ENCODE results near the gene PPTC7.
"Not testable (repeated sequence)": the region's sequence is repeated elsewhere in the genome, so short reads cannot be mapped to it uniquely, and the experiment has no call there.

PPTC7 gene

GRCh38 chr12:110592078-110592477, 9.0 kb upstream of the PPTC7 start:
- no peak for ATAC-seq
- Mint-ChIP-seq H3K4me1 (peaks cover 20% of the 10 kb centered on the region), H3K27me3 (no peaks in the 10 kb centered on the region), H3K4me3 (no peak overlapping the region), H3K9me3 (no peaks in the 10 kb centered on the region), H3K27ac (no peak overlapping the region)
- DNase-seq = no peak

GRCh38 chr12:110591451-110592051, 8.4 kb upstream of the PPTC7 start:
- no peak for ATAC-seq
- DNase-seq = no peak
- Mint-ChIP-seq H3K27me3 (no peaks in the 10 kb centered on the region), H3K4me3 (no peak overlapping the region), H3K4me1 (peaks cover 20% of the 10 kb centered on the region), H3K9me3 (no peaks in the 10 kb centered on the region), H3K27ac (peak overlapping the region in 1 of 2 donors; percentile 88)

- Mint-ChIP-seq H3K9me3 (no peaks in the 10 kb centered on the region), H3K4me3 (peak overlapping the region in 1 of 2 donors; percentile 13), H3K27ac (peak overlapping the region; percentile 88 to 91), H3K4me1 (peaks cover 22% of the 10 kb centered on the region), H3K27me3 (no peaks in the 10 kb centered on the region)
- DNase-seq (no peak), ATAC-seq (peak; percentile 80)
These were observed 7.7 kb upstream of the PPTC7 start for GRCh38 chr12:110590806-110591326.

- Mint-ChIP-seq H3K4me1 (peaks cover 30% of the 10 kb centered on the region), H3K4me3 (peak overlapping the region in 1 of 2 donors; percentile 11), H3K27me3 (no peaks in the 10 kb centered on the region), H3K27ac (peak overlapping the region; percentile 88 to 91), H3K9me3 (no peaks in the 10 kb centered on the region)
- ATAC-seq = no peak
- no peak for DNase-seq
These were observed 6.9 kb upstream of the PPTC7 start for GRCh38 chr12:110590059-110590458.

GRCh38 chr12:110587102-110587501, 4.0 kb upstream of the PPTC7 start:
- H3K27ac Mint-ChIP-seq = peak overlapping the region in 1 of 2 donors; percentile 62
- DNase-seq, ATAC-seq, H3K4me3 Mint-ChIP-seq, H3K27me3 Mint-ChIP-seq, H3K9me3 Mint-ChIP-seq: not testable (repeated sequence)
- peaks cover 49% of the 10 kb centered on the region for H3K4me1 Mint-ChIP-seq

GRCh38 chr12:110585231-110585799, 2.2 kb upstream of the PPTC7 start:
- H3K4me3 Mint-ChIP-seq = peak overlapping the region; percentile 60 to 83
- no peaks in the 10 kb centered on the region for H3K9me3 Mint-ChIP-seq
- H3K4me1 Mint-ChIP-seq = peaks cover 46% of the 10 kb centered on the region
- ATAC-seq (no peak), DNase-seq (peak in 1 of 2 donors; percentile 41)
- H3K27me3 Mint-ChIP-seq = no peaks in the 10 kb centered on the region
- H3K27ac Mint-ChIP-seq = peak overlapping the region; percentile 21 to 97

GRCh38 chr12:110582276-110583136, 612 bp downstream of the PPTC7 start:
- peaks cover 69% of the 10 kb centered on the region for H3K4me1 Mint-ChIP-seq
- peak; percentile 65 to 82 for DNase-seq
- no peaks in the 10 kb centered on the region for H3K27me3 Mint-ChIP-seq
- no peaks in the 10 kb centered on the region for H3K9me3 Mint-ChIP-seq
- H3K27ac Mint-ChIP-seq = peak overlapping the region; percentile 92 to 95
- ATAC-seq = peak; percentile 47
- peak overlapping the region; percentile 93 to 95 for H3K4me3 Mint-ChIP-seq

- no peak for ATAC-seq
- no peaks in the 10 kb centered on the region for H3K27me3 Mint-ChIP-seq
- peak overlapping the region; percentile 93 to 95 for H3K4me3 Mint-ChIP-seq
- H3K9me3 Mint-ChIP-seq = no peaks in the 10 kb centered on the region
- peak overlapping the region; percentile 92 to 95 for H3K27ac Mint-ChIP-seq
- DNase-seq = no peak
- H3K4me1 Mint-ChIP-seq = peaks cover 74% of the 10 kb centered on the region
These were observed 1.2 kb downstream of the PPTC7 start for GRCh38 chr12:110581931-110582275.

- peak overlapping the region; percentile 61 to 93 for H3K4me3 Mint-ChIP-seq
- ATAC-seq = no peak
- no peaks in the 10 kb centered on the region for H3K9me3 Mint-ChIP-seq
- no peak for DNase-seq
- H3K27me3 Mint-ChIP-seq = no peaks in the 10 kb centered on the region
- peak overlapping the region; percentile 67 to 99 for H3K27ac Mint-ChIP-seq
- peaks cover 82% of the 10 kb centered on the region for H3K4me1 Mint-ChIP-seq
These were observed 3.4 kb downstream of the PPTC7 start for GRCh38 chr12:110579535-110580253.

- no peaks in the 10 kb centered on the region for H3K27me3 Mint-ChIP-seq
- DNase-seq (peak in 1 of 2 donors; percentile 42), ATAC-seq (peak; percentile 41)
These were observed 4.2 kb downstream of the PPTC7 start for GRCh38 chr12:110578694-110579534.

GRCh38 chr12:110577864-110578693, 5.0 kb downstream of the PPTC7 start:
- H3K9me3 Mint-ChIP-seq = no peaks in the 10 kb centered on the region
- peaks cover 79% of the 10 kb centered on the region for H3K4me1 Mint-ChIP-seq
- H3K27ac Mint-ChIP-seq = peak overlapping the region; percentile 98 to 99
- peak; percentile 60 to 66 for DNase-seq
- peak overlapping the region; percentile 61 to 93 for H3K4me3 Mint-ChIP-seq
- no peaks in the 10 kb centered on the region for H3K27me3 Mint-ChIP-seq
- ATAC-seq = peak; percentile 78

More at GRCh38 chr12:110578694-110579534, 4.2 kb downstream of the PPTC7 start:
- Mint-ChIP-seq H3K9me3 (no peaks in the 10 kb centered on the region), H3K4me1 (peaks cover 81% of the 10 kb centered on the region), H3K27ac (peak overlapping the region; percentile 98 to 99), H3K4me3 (peak overlapping the region; percentile 61 to 93)

- peaks cover 80% of the 10 kb centered on the region for H3K4me1 Mint-ChIP-seq
- no peaks in the 10 kb centered on the region for H3K27me3 Mint-ChIP-seq
- peak overlapping the region; percentile 63 to 99 for H3K27ac Mint-ChIP-seq
- DNase-seq (no peak), ATAC-seq (no peak)
- H3K9me3 Mint-ChIP-seq = no peaks in the 10 kb centered on the region
- H3K4me3 Mint-ChIP-seq = peak overlapping the region; percentile 53 to 93
These were observed 6.6 kb downstream of the PPTC7 start for GRCh38 chr12:110576504-110576903.

GRCh38 chr12:110575326-110575725, 7.8 kb downstream of the PPTC7 start:
- Mint-ChIP-seq H3K27me3 (no peaks in the 10 kb centered on the region), H3K27ac (peak overlapping the region in 1 of 2 donors; percentile 74)
- ATAC-seq = no peak

More at GRCh38 chr12:110575326-110575725, 7.8 kb downstream of the PPTC7 start:
- Mint-ChIP-seq H3K4me3 (peak overlapping the region; percentile 45 to 59), H3K9me3 (peaks cover 0 to 5% of the 10 kb centered on the region in 2 donors), H3K4me1 (peaks cover 68% of the 10 kb centered on the region)
- no peak for DNase-seq
